Stimulated activated CD8-positive, alpha-beta memory T cell treated with anti-CD3 and anti-CD28 coated beads, Interleukin-15, amount 100 ng/mL, for 1 hour (primary cell): ENCODE results near the gene ABCA1.
"Not testable (repeated sequence)": the region's sequence is repeated elsewhere in the genome, so short reads cannot be mapped to it uniquely, and the experiment has no call there.

Source experiments
- DNase-seq: peaks from one replicate; pipeline ENCODE4 v3.0.0-alpha.2; 2020; ENCODE audit warnings: low read depth

The ABCA1 gene

DNA sequence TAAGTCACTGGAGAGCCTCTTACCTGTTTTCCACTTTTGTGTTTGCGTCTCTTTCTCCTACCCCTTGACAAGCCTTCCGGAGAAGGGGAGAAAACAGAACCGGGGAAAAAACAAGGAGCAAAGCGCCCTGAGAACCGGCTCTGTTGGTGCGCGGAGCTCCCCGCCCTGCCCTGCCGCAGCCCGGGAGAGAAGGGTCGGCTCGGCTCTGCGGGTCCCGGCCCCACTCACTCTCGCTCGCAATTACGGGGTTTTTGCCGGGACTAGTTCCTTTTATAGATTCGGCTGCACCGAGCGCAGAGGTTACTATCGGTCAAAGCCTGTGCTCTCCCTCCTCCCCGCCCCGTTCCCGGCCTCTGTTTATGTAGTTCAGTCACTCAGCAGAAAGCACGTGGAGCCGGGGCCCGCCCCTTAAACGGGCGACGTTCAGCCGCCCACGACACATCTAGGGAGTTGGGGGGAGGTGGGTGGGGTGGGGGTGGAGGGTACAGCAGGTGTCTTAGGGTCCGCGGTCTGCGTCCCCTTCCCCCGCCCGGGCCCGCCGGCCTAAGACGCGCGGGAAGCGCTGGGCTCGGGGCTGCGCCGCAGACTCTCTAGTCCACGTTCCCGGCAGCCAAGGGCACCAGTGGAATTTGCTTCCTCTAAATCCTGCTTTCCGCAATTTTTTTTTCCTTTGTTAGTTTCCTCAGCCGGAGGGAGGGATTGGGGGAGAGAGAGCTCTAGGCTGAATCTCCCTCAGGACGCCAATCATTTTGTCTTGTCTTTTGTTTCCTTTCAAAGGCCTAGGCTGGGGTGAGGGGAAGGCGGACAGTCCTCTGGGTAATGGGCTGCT is at the start of gene ABCA1:
TSS of gene ABCA1 (minus strand) at position 244 of the 829 bp plus-strand sequence. CDS start 24,476 bp downstream, outside the sequence.
- peak; percentile 36 for DNase-seq

DNA sequence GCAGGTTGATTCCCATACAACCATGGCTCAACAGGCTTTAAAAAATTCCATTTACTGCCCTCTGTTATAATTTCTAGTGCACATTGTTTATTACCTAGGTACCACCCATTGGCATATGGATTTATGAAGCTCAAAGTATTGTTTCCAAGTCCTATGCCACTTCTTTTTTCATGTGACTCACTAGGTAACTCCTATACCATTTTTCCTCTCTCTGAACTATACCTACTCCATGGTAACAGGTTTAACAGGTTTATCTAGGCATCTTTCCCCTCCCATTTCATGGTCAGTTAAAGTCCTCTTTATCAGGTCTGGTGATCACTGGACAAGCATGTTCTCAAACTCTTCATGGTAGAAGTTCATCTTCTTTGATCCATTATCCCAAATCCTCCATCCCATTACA is 49.6 kb upstream of the ABCA1 start:
- DNase-seq = no peak

DNA sequence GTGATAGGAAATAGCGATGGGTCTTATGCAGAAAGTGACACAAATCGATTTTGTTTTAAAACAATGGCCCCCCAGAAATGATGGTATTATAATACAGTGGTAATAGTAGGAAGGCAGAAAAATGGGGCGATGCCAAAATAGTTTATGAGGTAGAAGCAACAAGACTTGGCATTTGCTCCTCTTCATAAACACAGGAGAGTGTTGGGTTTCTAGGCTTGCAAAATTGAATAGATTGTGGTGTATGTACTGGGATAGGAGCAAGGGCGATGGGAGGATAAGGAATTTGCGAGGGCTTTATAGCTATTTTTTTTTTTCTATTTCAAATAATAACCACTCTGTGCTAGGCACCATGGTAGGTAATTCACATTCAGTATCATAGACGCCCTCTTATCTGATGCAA is 49.2 kb upstream of the ABCA1 start:
- DNase-seq = no peak

- not testable (repeated sequence) for DNase-seq
These were observed 48.1 kb upstream of the ABCA1 start for GRCh38 chr9:104975966-104976595.

DNA sequence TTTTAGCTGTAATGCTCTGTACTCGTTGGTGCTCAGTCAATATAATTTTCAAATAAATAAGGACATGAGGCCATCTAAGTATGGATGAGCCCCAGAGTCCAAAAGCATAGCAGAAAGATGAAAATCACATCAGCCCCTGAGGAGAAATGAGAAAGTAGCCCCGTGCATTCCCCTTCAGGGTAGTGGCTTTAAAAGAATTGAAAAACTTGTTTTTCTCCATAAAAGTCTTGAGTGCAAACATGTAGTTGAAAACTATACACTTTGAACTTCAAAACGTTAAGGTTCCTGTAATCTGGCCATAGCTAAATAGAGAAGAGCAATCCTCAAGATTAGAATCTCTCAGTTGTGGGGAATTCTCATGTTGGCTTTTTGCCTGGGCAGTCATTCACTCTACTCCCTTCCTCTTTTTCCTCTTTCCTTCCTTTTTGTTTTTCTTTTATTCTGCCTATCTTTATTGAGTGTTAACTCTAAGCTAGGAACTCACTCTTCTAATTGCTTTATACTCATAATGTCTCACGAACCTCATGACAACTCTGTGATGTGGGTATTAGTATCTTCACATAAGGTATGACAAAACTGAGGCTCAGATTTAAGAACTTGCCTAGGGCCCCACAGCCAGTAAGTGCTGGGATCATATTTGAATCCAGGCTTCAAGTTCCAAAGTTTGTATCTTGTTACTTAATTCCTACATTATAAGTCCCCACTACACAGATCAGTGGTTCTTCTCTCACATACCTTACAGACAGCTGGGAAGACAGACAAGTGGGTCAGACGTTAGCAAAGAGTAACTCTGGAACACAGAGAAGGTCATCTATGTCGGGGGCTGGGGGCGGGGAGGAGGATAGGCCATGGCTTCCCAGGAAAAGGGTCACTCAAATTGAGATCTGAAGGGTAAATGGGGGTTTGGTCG is 46.4 kb upstream of the ABCA1 start:
- DNase-seq = no peak

GRCh38 chr9:104972242-104972866 is 44.4 kb upstream of the ABCA1 start:
- no peak for DNase-seq

DNA sequence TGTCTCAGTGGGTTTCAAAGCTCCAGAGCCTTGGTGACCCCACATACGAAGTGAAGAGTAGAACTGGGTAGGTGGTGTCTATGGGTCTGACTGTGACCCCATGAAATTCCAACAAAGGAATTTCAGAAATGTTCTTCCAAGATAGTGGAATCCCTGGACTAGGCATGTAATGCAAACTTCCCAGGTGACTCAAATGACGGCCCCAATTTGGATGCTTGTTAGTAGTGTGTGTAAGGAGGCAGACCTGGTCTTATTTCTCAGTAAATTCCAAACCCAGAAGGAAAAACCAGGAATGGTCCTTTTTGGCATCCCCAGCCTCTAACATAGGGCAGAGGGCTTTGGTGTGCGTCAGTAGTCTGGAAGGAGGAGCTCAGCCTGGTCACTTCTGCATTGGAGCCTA is 43.6 kb upstream of the ABCA1 start:
- DNase-seq = no peak

GRCh38 chr9:104970271-104970987 is 42.5 kb upstream of the ABCA1 start:
- no peak for DNase-seq

DNA sequence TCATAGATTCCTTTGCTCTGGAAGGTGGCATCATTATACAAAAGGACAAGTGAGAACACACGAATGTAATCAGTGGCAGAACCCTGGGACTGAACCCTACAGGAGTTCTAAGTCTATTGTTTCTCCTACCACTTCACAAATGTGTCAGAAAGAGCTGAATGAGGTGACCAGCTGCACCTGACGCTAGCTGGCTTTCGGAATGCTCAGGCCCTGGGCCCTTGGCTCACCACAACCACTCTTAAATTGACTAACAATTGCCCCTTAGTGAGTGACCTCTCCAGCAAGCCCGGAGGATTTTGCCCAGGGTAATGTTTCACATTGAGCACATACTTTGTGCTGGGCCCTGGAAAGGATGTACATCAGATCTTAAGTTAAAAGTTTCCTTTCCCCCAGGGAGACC is 41.2 kb upstream of the ABCA1 start:
- DNase-seq = no peak

GRCh38 chr9:104968025-104968982 is 40.3 kb upstream of the ABCA1 start:
- peak; percentile 67 for DNase-seq

- no peak for DNase-seq
These were observed 35.1 kb upstream of the ABCA1 start for GRCh38 chr9:104963076-104963475.

DNA sequence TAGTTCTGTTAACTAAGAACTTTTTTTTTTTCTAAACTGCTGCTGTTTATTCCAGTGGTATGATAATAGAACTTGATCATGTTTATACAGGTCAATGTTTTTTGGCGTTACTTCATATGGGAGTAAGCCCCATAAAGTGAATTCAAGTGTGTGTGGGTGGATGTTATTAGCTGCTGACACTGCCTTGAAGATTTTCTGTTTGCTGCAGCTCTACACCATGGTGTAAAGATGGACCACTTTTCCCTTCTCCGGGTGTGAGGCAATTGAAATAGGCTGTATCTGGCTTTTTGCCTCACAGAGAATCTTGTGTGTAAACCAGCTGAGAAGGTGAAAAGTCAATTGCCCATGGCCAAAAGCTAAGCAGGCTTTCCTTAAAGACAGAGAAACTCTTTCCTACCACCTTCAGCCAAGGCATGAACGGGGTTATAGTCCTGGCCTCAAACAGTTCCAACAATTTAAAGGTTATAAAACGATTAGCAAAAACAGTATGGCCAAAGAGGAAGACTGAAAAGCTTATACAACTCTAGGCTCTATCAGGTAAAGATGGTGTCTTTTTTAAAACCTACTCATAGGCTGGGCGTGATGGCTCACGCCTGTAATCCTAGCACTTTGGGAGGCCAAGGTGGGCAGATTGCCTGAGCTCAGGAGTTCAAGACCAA is 33.9 kb upstream of the ABCA1 start:
- no peak for DNase-seq

- no peak for DNase-seq
These were observed 33.3 kb upstream of the ABCA1 start for GRCh38 chr9:104961238-104961637.

DNA sequence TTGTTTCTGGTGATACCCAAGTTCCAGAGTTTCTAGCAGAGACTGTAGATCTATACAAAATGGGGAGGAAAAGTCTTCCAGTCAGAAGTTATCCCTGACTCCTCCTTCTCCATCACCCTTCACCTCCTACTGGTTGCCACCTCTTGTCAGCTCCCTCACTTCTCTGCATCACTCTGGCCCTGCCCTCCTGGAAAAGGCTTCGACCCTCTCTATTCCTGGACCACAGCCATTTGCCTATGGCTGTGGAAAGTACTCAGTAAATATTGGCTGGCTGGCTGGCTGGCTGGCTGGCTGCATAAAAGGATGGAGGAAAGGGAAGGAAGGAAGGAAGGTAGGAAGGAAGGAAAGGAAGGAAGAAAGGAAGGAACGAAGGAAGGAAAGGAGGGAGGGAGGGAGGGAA is 32.7 kb upstream of the ABCA1 start:
- DNase-seq = no peak

DNA sequence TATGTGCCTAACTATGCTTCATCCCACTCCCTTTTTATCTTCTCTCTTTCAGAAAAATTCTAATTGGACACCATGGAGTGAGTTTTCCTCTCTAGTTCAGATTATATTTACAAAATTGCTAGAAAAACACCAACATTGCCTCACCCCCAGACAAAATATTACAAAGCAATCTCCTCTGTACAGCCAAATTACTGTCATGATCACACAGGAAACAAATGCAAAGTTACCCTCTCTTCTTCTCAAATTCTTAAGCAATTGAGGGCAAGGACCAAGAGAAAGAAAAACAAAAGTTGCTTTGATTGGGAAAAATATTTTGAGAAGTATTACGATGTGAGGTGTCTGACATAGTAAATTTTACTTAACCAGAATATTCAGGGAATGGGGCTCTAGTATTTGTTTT is 30.8 kb upstream of the ABCA1 start:
- DNase-seq = no peak

DNA sequence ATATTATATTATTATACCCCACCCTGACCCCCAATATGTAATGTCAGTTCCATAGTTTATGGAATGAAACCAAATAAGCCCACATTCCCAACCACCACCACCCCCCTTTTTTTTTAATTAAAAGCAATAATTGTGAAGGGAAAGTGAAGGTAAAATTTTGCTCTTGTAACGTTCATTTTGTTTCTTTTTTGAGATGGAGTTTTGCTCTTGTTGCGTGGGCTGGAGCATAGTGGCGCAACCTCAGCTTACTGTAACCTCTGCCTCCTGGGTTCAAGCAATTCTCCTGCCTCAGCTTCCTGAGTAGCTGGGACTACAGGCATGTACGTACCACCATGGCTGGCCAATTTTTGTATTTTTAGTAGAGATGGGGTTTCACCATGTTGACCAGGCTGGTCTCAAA is 30.1 kb upstream of the ABCA1 start:
- DNase-seq = not testable (repeated sequence)

DNA sequence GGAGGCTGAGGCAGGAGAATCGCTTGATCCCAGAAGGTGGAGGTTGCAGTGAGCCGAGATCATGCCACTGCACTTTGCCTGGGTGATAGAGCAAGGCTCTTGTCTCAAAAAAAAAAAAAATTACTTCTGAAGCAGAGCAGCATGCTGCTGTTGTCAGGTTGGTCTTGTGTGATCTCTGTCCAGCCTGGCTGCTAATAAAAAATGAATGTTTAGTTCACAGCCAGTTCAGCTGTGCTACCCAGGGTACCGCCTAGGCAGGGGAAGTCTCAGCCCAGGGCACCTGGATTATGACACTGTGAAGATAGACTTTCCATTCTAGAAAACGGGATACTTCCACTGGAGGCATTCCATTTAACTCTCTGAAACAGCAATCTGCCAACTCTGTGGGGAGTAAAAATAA is 23.5 kb upstream of the ABCA1 start:
- DNase-seq = no peak

DNA sequence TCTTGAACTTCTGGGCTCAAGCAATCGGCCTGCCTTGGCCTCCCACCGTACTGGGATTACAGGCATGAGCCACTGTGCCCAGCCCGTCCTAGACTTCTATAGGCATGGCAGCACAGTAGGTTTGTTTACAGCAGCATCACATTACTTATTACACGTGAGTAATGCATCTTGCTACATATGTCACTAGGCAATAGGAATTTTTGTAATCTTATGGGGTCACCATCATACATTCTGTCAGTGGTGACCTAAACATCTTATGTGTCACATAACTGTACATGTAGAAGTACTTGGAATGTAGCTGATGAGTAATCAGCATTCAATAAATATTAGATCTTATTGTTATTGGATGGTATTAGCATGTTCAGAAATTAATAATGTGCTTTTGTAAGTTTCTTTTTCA is 22.9 kb upstream of the ABCA1 start:
- no peak for DNase-seq

GRCh38 chr9:104948277-104948676 is 20.3 kb upstream of the ABCA1 start:
- DNase-seq = no peak

- DNase-seq = no peak
These were observed 16.9 kb upstream of the ABCA1 start for GRCh38 chr9:104944871-104945270.
